ENCODE results near the gene DNAI2. TPM values are rescaled to one million over a fixed set of nuclear protein-coding genes. Genes with fewer than 3 reads are reported as not detected.
"Not testable (repeated sequence)": the region's sequence is repeated elsewhere in the genome, so short reads cannot be mapped to it uniquely, and the experiment has no call there.

Gene DNAI2
- total and polyA plus RNA-seq, 8 donors: not detected

DNA sequence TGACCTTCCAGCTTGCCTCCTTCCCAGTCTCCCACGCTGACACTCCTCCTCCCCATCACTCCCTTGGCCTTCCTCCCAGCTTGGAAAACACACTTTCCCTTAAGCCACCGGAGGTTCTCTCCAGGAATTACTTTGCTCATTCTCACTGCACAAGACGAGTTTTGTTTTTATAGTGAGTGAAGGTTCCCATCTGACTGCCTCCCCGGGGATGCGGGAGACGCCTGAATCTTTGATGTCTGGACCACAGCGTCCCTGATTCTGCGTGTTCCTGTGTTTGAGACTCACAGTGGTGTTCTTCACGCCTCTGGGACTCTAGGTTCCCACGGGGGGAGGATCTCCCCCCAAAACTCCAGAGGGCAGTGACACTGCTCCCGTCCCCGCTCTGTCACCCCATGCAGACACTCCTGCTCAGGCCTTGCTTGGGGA lies 2.0 kb downstream of the DNAI2 start:
- DNase-seq: peak in 1 of 2 donors; percentile 89
- 40 to 56% (median 54%) methylated on average over 12 of the region's 12 CpGs for WGBS, 5 donors
- TF ChIP-seq POLR2AphosphoS5 (IDR thresholded peaks at IDR 0.05) (no peak), EP300 (IDR thresholded peaks at IDR 0.05) (no peak), POLR2A (IDR thresholded peaks at IDR 0.05) (no peak)
- TF ChIP-seq, protein P1, sequence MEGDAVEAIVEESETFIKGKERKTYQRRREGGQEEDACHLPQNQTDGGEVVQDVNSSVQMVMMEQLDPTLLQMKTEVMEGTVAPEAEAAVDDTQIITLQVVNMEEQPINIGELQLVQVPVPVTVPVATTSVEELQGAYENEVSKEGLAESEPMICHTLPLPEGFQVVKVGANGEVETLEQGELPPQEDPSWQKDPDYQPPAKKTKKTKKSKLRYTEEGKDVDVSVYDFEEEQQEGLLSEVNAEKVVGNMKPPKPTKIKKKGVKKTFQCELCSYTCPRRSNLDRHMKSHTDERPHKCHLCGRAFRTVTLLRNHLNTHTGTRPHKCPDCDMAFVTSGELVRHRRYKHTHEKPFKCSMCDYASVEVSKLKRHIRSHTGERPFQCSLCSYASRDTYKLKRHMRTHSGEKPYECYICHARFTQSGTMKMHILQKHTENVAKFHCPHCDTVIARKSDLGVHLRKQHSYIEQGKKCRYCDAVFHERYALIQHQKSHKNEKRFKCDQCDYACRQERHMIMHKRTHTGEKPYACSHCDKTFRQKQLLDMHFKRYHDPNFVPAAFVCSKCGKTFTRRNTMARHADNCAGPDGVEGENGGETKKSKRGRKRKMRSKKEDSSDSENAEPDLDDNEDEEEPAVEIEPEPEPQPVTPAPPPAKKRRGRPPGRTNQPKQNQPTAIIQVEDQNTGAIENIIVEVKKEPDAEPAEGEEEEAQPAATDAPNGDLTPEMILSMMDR (IDR thresholded peaks at IDR 0.05): no peak
- Histone ChIP-seq H3K9me3 (no peaks in the 10 kb centered on the region), H3K36me3 (no peaks in the 10 kb centered on the region), H3K27me3 (peaks cover 0 to 63% (median 15%) of the 10 kb centered on the region in 3 donors), H3K4me1 (peaks cover 0 to 28% (median 16%) of the 10 kb centered on the region in 4 donors), H3K4me3 (no peak overlapping the region), H3K27ac (peak overlapping the region in 4 of 5 donors; percentile 26 to 67 (median 28))
- intact Hi-C loops (cut with DNase I; ENCODE audit: low total_unique reads): no loop called here

DNA sequence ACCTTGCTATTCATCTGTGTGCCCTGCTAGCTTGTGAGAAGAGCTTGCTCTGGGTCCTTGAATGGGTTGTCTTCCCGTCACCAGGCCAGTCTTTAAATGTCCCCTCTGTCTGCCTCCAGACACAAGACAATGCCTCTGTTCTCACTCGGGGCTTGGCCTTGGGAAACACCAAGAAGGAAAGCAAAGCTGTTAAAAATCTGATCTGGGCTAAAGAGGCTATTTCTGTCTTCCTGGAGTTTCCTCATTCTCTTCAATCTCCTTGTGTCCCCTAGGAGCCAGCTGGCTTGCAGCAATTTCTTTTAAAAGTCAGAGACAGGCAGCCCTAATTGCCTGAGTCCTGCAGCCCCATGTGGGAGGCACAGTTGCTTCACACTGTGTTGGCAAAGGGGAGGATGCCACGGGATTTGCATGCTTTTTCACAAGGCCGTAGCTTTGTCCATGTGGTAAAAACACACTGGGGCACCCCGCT lies 2.5 kb downstream of the DNAI2 start:
- Histone ChIP-seq H3K27ac (peak overlapping the region in 4 of 5 donors; percentile 26 to 67 (median 28)), H3K36me3 (no peaks in the 10 kb centered on the region), H3K4me3 (no peak overlapping the region), H3K9me3 (no peaks in the 10 kb centered on the region), H3K4me1 (peaks cover 0 to 28% (median 16%) of the 10 kb centered on the region in 4 donors), H3K27me3 (peaks cover 0 to 62% (median 15%) of the 10 kb centered on the region in 3 donors)
- WGBS, 5 donors: 53 to 70% (median 58%) methylated on average over 5 of the region's 5 CpGs
- intact Hi-C loops (cut with DNase I; ENCODE audit: low total_unique reads): no loop called here
- no peak for TF ChIP-seq POLR2A (IDR thresholded peaks at IDR 0.05)
- TF ChIP-seq EP300 (IDR thresholded peaks at IDR 0.05): no peak
- TF ChIP-seq POLR2AphosphoS5 (IDR thresholded peaks at IDR 0.05): no peak
- TF ChIP-seq, protein P1 (IDR thresholded peaks at IDR 0.05): no peak
- DNase-seq: peak in 1 of 2 donors; percentile 62

DNA sequence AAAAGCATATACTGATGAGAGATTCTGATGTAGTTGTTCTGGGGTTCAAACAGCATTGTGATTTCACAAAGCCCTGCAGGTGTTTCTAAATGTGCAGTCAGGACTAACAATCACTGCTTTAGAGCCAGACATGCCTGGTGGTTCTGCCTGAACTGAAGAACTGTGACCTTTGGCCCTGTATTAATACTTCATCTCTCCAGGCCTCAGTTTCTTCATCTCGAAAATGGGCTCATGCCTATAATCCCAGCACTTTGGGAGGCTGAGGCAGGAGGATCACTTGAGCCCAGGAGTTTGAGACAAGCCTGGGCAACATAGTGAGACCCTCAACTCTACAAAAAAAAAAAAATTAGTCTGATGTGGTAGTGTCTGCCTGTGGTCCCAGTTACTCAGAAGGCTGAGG lies 3.9 kb downstream of the DNAI2 start:
- H3K36me3 ChIP-seq: no peaks in the 10 kb centered on the region
- H3K9me3 ChIP-seq: no peaks in the 10 kb centered on the region
- intact Hi-C loops (cut with DNase I; ENCODE audit: low total_unique reads): no loop called here
- WGBS, 5 donors: 67 to 79% (median 71%) methylated on average over 1 of the region's 1 CpG
- TF ChIP-seq POLR2A (IDR thresholded peaks at IDR 0.05) (no peak), POLR2AphosphoS5 (IDR thresholded peaks at IDR 0.05) (no peak), EP300 (IDR thresholded peaks at IDR 0.05) (no peak)
- TF ChIP-seq, protein P1 (IDR thresholded peaks at IDR 0.05): no peak
- H3K27me3 ChIP-seq: peaks cover 0 to 53% (median 18%) of the 10 kb centered on the region in 3 donors
- DNase-seq: no peak
- peaks cover 0 to 28% (median 15%) of the 10 kb centered on the region in 4 donors for H3K4me1 ChIP-seq
- H3K4me3 ChIP-seq: no peak overlapping the region
- H3K27ac ChIP-seq: no peak overlapping the region

DNA sequence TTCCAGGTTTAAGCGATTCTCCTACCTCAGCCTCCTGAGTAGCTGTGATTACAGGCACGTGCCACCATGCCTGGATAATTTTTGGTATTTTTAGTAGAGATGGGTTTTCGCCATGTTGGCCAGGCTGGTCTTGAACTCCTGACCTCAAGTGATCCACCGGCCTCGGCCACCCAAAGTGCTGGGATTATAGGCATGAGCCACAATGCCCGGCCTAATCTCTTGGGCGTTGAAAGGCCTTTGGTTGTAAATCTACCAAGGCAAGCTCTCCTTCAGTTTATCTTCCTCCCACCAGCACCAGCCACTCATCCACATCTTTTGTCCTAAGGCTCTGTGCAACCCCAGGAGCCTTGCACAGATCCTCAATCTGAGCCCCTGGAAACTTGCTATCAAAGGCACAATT lies 5.6 kb downstream of the DNAI2 start:
- not testable (repeated sequence) for H3K27ac ChIP-seq, H3K36me3 ChIP-seq, DNase-seq, H3K4me3 ChIP-seq, H3K9me3 ChIP-seq
- peaks cover 0 to 16% (median 8%) of the 10 kb centered on the region in 4 donors for H3K4me1 ChIP-seq
- intact Hi-C loops (cut with DNase I; ENCODE audit: low total_unique reads): loop anchor here (10.0 kb wide), 1 partner anchor 65 kb away; the partner anchor contains the start of gene TTYH2
- peaks cover 0 to 54% (median 10%) of the 10 kb centered on the region in 3 donors for H3K27me3 ChIP-seq
- WGBS, 5 donors: 72 to 92% (median 91%) methylated on average over 7 of the region's 7 CpGs

DNA sequence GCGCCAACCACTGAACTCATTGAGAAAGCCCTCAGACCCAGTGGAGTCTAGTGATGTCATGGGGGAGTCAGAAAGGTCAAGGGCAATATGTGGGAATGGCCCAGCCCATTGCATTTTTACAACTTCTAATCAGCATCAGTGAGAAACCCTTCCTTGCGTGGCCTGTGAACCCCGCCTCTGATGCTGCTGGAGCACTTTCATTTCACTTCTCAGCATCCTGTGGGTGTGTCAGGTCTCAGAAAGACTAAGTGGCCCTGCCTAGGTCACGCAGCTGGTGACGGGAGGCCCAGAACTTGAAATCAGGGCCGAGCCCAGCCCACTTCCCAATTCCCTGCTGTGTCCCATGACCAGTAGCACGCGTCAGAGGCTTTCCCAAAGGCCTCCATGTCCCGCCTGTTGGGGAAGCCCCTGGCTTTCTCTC lies 6.1 kb downstream of the DNAI2 start:
- WGBS, 5 donors: 71 to 77% (median 71%) methylated on average over 8 to 9 of the region's 9 CpGs
- intact Hi-C loops (cut with DNase I; ENCODE audit: low total_unique reads): loop anchor here (10.0 kb wide), 1 partner anchor 65 kb away; the partner anchor contains the start of gene TTYH2
- H3K36me3 ChIP-seq: no peaks in the 10 kb centered on the region
- H3K9me3 ChIP-seq: no peaks in the 10 kb centered on the region
- DNase-seq: peak in 1 of 2 donors; percentile 42
- H3K27me3 ChIP-seq: peaks cover 0 to 54% (median 10%) of the 10 kb centered on the region in 3 donors
- H3K4me1 ChIP-seq: peaks cover 0 to 16% (median 8%) of the 10 kb centered on the region in 4 donors
- H3K27ac ChIP-seq: no peak overlapping the region
- H3K4me3 ChIP-seq: no peak overlapping the region
- no peak for TF ChIP-seq POLR2AphosphoS5 (IDR thresholded peaks at IDR 0.05)
- TF ChIP-seq, protein P1 (IDR thresholded peaks at IDR 0.05): no peak
- TF ChIP-seq EP300 (IDR thresholded peaks at IDR 0.05): no peak
- no peak for TF ChIP-seq POLR2A (IDR thresholded peaks at IDR 0.05)

Measured in stomach (tissue), 9 donors.